Ishikawa (cell line): Measurements from ENCODE around the gene RGL3.

Source experiments
- CEBPB ChIP-seq: IDR thresholded peaks from 2 replicates; pipeline ENCODE4 v1.6.1; 2012
- CREB1 ChIP-seq: IDR thresholded peaks from 2 replicates; pipeline ENCODE4 v1.6.1; 2012; ENCODE audit warnings: low read depth
- EGR1 ChIP-seq: IDR thresholded peaks from 2 replicates; pipeline ENCODE4 v1.6.1; 2012
- EP300 ChIP-seq: IDR thresholded peaks from 2 replicates; pipeline ENCODE4 v1.6.1; 2012; ENCODE audit warnings: borderline replicate concordance
- FOXM1 ChIP-seq: IDR thresholded peaks from 2 replicates; pipeline ENCODE4 v1.6.1; 2012; ENCODE audit warnings: low read depth, borderline replicate concordance
- NFIC ChIP-seq: IDR thresholded peaks from 2 replicates; pipeline ENCODE4 v1.6.1; 2012
- RAD21 ChIP-seq: IDR thresholded peaks from 2 replicates; pipeline ENCODE4 v1.6.1; 2012; ENCODE audit warnings: low read depth
- TAF1 ChIP-seq: IDR thresholded peaks from 2 replicates; pipeline ENCODE4 v1.6.1; 2012; ENCODE audit warnings: low read depth, mild to moderate bottlenecking
- TCF12 ChIP-seq: IDR thresholded peaks from 2 replicates; pipeline ENCODE4 v1.6.1; 2012; ENCODE audit warnings: low read depth
- TEAD4 ChIP-seq: IDR thresholded peaks from 2 replicates; pipeline ENCODE4 v1.6.1; 2012
- YY1 ChIP-seq: IDR thresholded peaks from 2 replicates; pipeline ENCODE4 v1.6.1; 2012; ENCODE audit warnings: low read depth
- ZBTB7A ChIP-seq: IDR thresholded peaks from 2 replicates; pipeline ENCODE4 v1.6.1; 2012; ENCODE audit warnings: low read depth
- TF ChIP-seq, protein P1 (sequence below): IDR thresholded peaks from 2 replicates; pipeline ENCODE4 v1.6.1; 2012
- TF ChIP-seq, protein P2 (sequence below): IDR thresholded peaks from 2 replicates; pipeline ENCODE4 v1.6.1; 2012; ENCODE audit warnings: low read depth, mild to moderate bottlenecking
- TF ChIP-seq, protein P3 (sequence below): IDR thresholded peaks from 2 replicates; pipeline ENCODE4 v1.6.1; 2012

The RGL3 gene

DNA sequence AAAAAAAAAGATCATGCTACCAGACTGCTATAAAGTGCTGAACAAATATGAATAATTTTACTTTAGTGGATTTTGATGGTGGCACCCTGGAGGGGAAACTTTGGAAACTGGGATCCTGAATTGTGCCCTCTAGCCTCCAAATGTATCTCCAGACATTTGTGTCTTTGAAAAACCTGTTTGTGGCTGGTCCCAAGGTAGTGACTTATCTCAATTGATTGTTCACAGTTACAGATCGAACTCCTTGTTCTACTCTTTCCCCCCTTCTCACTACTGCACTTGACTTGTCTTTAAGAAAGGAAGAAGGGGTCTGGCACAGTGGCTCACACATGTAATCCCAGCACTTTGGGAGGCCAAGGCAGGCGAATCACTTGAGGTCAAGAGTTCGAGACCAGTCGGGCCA lies 10.5 kb downstream of the RGL3 start:
- TF ChIP-seq TCF12 (no peak), TAF1 (no peak), ZBTB7A (no peak), EGR1 (no peak), EP300 (no peak)

DNA sequence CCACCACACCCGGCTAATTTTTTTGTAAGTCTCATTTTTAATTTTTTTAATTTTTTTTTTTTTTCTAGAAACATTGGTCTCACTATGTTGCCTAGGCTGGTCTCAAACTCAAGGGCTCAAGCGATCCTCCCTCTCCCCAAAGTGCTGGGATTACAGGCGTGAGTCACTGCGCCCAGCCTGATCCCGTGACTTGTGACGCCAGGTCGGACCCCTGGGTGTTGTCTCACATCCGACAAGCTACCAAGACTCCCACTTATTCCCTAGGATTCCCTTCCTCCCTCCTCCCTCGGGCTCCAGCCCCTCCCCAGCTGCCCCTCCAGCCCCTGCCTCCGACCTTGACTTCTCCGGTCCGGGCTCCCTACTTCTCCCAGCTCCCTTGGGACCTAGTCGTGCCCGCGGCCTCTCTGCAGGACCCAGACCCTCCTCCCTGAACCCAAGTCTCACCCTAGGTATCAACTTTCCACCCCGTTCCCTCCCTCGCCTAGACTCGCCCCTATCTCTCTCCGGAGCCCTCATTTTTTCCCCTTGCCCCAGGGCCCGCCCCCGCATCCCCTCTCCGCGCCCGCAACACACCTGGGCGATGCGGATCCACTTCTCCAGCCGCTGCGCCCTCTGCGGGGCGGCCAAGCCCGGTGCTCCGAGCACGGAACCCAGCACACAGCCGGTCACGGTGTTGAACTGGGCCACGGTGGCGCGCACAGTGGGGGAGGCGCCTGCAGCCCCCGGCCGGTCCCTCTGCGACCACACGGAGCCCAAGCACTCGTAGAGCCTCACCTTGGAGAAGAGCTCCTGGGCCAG lies 13.1 kb downstream of the RGL3 start:
- TF ChIP-seq EP300 (no peak), RAD21 (no peak), YY1 (no peak), CEBPB (no peak), CREB1 (no peak), NFIC (no peak), EGR1 (no peak), TAF1 (no peak), ZBTB7A (no peak), TCF12 (no peak)
- TF ChIP-seq, protein P1, sequence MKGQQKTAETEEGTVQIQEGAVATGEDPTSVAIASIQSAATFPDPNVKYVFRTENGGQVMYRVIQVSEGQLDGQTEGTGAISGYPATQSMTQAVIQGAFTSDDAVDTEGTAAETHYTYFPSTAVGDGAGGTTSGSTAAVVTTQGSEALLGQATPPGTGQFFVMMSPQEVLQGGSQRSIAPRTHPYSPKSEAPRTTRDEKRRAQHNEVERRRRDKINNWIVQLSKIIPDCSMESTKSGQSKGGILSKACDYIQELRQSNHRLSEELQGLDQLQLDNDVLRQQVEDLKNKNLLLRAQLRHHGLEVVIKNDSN, result no peak
- TF ChIP-seq, protein P2, sequence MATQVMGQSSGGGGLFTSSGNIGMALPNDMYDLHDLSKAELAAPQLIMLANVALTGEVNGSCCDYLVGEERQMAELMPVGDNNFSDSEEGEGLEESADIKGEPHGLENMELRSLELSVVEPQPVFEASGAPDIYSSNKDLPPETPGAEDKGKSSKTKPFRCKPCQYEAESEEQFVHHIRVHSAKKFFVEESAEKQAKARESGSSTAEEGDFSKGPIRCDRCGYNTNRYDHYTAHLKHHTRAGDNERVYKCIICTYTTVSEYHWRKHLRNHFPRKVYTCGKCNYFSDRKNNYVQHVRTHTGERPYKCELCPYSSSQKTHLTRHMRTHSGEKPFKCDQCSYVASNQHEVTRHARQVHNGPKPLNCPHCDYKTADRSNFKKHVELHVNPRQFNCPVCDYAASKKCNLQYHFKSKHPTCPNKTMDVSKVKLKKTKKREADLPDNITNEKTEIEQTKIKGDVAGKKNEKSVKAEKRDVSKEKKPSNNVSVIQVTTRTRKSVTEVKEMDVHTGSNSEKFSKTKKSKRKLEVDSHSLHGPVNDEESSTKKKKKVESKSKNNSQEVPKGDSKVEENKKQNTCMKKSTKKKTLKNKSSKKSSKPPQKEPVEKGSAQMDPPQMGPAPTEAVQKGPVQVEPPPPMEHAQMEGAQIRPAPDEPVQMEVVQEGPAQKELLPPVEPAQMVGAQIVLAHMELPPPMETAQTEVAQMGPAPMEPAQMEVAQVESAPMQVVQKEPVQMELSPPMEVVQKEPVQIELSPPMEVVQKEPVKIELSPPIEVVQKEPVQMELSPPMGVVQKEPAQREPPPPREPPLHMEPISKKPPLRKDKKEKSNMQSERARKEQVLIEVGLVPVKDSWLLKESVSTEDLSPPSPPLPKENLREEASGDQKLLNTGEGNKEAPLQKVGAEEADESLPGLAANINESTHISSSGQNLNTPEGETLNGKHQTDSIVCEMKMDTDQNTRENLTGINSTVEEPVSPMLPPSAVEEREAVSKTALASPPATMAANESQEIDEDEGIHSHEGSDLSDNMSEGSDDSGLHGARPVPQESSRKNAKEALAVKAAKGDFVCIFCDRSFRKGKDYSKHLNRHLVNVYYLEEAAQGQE, result no peak

DNA sequence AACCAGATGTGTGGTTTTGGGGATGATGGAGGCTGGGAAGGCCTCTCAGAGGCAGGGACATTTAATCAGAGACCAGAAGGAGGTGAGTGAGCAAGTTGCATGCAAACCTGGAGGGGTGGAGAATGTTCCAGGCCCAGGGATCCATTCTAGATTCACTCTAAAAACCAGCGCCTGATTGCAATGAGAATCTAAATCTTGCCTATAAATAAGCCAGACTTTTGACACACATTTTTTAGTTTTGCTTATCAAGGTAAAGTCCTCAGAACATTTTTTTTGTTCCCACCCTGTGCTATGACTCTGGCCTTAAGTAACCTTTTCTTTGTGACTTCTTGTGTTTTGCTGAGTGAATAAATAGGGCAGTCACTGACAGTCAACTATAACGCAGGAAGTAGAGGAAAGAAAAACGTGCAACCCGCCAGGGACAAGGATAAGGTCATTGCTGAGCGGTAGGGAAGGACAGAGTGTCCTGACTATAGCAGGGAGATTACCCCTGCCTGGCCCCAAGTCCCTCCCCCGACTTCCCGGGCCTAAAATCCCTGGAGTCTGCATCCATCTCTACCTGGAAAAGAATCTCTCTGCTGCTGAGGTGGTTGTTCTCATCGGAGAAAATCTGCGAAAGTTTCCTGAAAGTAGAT lies 14.4 kb downstream of the RGL3 start:
- TF ChIP-seq ZBTB7A (no peak), NFIC (no peak), TEAD4 (no peak), TCF12 (no peak), EGR1 (no peak), YY1 (no peak), CREB1 (no peak), TAF1 (no peak)

DNA sequence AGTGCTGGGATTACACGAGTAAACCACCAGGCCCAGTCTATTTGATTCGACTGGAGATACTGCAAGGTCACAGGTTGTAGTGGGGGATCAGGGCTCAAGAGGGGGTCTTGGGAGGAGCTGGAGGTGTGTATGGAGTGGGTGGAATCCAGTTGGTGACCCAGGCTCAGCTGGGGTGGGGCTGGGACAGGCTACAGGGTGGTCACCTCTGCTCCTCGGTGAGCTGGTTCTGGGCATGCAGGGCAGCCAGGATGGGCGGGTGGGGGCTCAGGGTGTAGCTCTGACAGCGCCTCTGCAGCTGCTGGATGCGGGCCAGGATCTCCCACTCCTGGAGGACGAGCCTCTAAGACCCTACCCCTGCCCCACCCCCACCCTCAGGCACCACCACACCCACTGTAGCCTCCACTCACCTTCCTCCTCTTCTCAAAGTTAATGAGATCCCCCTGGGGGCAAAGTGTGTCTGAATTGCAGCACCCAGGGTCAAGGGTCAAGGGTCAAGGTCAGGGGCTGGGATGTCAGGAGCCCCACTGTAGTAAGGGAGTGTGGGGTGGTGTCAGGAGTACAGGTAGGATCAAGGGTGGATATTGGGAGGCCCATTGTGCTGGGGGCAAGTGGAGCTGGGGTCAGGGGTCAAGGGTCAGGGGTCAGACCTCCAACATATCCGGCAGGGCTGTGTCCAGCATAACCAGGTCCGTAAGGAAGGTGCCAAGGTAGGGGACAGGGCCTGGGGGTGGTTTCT lies 17.1 kb downstream of the RGL3 start:
- TF ChIP-seq TCF12, result no peak
- TF ChIP-seq ZBTB7A, result no peak
- TF ChIP-seq, protein P1, result no peak
- no peak for TF ChIP-seq EGR1
- TF ChIP-seq RAD21, result no peak
- no peak for TF ChIP-seq EP300
- TF ChIP-seq TAF1, result no peak
- TF ChIP-seq, protein P3, sequence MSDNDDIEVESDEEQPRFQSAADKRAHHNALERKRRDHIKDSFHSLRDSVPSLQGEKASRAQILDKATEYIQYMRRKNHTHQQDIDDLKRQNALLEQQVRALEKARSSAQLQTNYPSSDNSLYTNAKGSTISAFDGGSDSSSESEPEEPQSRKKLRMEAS, result no peak
- TF ChIP-seq, protein P2, result no peak

DNA sequence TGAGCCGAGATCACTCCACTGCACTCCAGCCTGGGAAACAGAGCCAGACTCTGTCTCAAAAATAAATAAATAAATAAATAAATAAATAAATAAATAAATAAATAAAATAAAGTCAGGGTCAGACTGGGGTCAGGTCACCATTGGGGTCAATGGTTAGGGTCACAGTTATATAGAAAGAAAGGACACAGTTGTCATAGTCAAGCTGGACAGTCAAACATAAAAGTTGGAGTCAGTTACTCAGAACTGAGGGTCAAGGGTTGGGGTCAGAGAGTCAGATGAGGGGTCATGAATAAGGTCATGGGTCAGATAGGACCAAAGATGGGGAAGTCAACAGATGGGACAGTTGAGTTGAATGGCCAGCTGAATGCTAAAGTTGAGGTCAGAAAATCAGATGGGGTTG lies 18.3 kb downstream of the RGL3 start:
- TF ChIP-seq NFIC (no peak), CREB1 (no peak), ZBTB7A (no peak), TCF12 (no peak), TEAD4 (no peak), RAD21 (no peak), CEBPB (no peak), FOXM1 (no peak)

DNA sequence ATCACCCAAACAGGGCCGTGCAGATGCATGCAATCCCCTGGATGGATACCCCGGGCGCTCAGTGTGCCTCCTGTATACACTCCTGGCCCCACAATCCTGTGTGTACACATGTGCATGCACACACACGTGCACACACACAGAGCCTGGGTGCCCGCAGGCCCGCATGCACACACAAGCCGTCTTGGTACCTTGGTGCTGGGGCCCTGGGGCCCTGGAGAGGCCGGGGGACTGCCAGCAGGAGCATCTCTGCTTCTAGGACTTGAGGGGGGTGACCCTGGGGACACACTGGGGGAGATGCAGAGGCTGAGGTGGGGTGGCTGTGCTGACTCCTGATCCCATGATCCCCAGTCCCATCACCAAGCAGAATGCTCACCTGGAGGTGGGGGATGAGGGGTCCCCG lies 19.4 kb downstream of the RGL3 start:
- TF ChIP-seq EP300, result no peak
- TF ChIP-seq, protein P3, result no peak
- no peak for TF ChIP-seq NFIC
- no peak for TF ChIP-seq FOXM1
- TF ChIP-seq, protein P1, result no peak
- TF ChIP-seq CREB1, result no peak
- TF ChIP-seq YY1, result no peak
- TF ChIP-seq, protein P2, result no peak
- TF ChIP-seq EGR1, result no peak
- no peak for TF ChIP-seq ZBTB7A
- no peak for TF ChIP-seq CEBPB
- TF ChIP-seq TEAD4, result no peak
- no peak for TF ChIP-seq TAF1
- no peak for TF ChIP-seq TCF12
- TF ChIP-seq RAD21, result no peak
